ENCODE measurements around the gene PHYHIPL. TPM values are rescaled to one million over a fixed set of nuclear protein-coding genes. Genes with fewer than 3 reads are reported as not detected.

PHYHIPL gene
- total and polyA plus RNA-seq, 8 donors: 0.12 to 5.9 (median 0.35) TPM; not detected in 3

DNA sequence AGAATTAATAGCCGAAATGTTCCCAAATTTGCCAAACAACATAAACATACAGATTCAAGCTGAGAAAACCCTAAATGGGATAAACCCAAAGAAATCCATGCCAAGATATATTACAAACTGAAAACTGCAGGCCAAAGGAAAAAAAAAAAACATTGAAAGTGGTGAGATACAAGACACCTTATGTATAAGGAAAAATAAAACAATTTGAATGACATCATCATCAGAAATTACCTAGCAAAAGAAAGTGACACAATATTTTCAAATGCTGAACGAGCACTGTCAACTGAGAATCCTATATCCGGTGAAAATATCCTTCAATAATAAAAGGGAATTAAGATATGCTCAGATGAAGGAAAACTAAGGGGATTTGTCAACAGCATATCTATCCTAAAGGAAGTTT is 66.5 kb downstream of the PHYHIPL start:
- TF ChIP-seq, protein P1, sequence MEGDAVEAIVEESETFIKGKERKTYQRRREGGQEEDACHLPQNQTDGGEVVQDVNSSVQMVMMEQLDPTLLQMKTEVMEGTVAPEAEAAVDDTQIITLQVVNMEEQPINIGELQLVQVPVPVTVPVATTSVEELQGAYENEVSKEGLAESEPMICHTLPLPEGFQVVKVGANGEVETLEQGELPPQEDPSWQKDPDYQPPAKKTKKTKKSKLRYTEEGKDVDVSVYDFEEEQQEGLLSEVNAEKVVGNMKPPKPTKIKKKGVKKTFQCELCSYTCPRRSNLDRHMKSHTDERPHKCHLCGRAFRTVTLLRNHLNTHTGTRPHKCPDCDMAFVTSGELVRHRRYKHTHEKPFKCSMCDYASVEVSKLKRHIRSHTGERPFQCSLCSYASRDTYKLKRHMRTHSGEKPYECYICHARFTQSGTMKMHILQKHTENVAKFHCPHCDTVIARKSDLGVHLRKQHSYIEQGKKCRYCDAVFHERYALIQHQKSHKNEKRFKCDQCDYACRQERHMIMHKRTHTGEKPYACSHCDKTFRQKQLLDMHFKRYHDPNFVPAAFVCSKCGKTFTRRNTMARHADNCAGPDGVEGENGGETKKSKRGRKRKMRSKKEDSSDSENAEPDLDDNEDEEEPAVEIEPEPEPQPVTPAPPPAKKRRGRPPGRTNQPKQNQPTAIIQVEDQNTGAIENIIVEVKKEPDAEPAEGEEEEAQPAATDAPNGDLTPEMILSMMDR (IDR thresholded peaks at IDR 0.05): no peak
- no peak for TF ChIP-seq POLR2AphosphoS5 (IDR thresholded peaks at IDR 0.05)
- no peak for TF ChIP-seq POLR2A (IDR thresholded peaks at IDR 0.05)
- no peak for TF ChIP-seq EP300 (IDR thresholded peaks at IDR 0.05)
- Histone ChIP-seq H3K27me3 (no peaks in the 10 kb centered on the region), H3K4me1 (peaks cover 0 to 5% (median 0%) of the 10 kb centered on the region in 4 donors), H3K9me3 (no peaks in the 10 kb centered on the region), H3K27ac (no peak overlapping the region), H3K4me3 (no peak overlapping the region), H3K36me3 (peaks cover 0 to 4% (median 0%) of the 10 kb centered on the region in 4 donors)
- intact Hi-C loops (cut with DNase I; ENCODE audit: low total_unique reads): loop anchor here (10.0 kb wide), 1 partner anchor 382 kb away; no protein-coding TSS in a partner anchor
- DNase-seq: no peak
- WGBS, 5 donors: 88 to 95% (median 92%) methylated on average over 3 of the region's 3 CpGs

DNA sequence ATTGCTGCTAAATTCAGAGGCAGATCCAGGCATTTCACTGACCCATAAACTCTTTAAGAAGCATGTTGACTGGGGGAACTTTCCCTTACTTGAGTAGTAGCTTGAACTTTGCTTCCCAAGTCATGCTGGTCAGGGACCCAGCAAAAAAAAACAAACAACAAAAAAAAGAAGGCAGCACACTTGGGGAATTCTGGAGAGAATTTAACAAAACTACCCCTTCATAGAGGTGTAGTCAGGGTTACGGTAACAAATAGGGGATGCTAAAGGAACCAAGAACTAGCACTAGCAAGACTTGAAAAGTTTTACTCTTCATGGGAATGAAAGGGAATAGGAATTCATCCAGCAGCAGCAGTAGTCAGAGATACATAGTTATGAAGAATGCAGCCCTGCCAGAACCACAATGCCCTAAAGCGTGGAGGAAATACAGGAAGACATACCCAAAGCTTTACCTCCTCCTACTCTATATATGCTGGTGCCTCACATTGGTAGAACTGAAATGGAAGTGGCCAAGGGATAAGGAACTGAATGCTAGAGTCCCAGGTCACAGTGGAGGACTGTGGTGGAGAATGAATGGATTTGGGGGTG is 67.3 kb downstream of the PHYHIPL start:
- TF ChIP-seq POLR2A (IDR thresholded peaks at IDR 0.05) (no peak), POLR2AphosphoS5 (IDR thresholded peaks at IDR 0.05) (no peak), EP300 (IDR thresholded peaks at IDR 0.05) (no peak)
- TF ChIP-seq, protein P1 (IDR thresholded peaks at IDR 0.05): no peak
- H3K27me3 ChIP-seq: no peaks in the 10 kb centered on the region
- H3K4me1 ChIP-seq: peaks cover 0 to 5% (median 0%) of the 10 kb centered on the region in 4 donors
- no peaks in the 10 kb centered on the region for H3K9me3 ChIP-seq
- intact Hi-C loops (cut with DNase I; ENCODE audit: low total_unique reads): loop anchor here (10.0 kb wide), 1 partner anchor 381 kb away; no protein-coding TSS in a partner anchor
- peaks cover 0 to 4% (median 0%) of the 10 kb centered on the region in 4 donors for H3K36me3 ChIP-seq
- H3K27ac ChIP-seq: no peak overlapping the region
- no peak for DNase-seq
- H3K4me3 ChIP-seq: no peak overlapping the region
- WGBS, 5 donors: 85 to 95% (median 93%) methylated on average over 2 of the region's 2 CpGs

DNA sequence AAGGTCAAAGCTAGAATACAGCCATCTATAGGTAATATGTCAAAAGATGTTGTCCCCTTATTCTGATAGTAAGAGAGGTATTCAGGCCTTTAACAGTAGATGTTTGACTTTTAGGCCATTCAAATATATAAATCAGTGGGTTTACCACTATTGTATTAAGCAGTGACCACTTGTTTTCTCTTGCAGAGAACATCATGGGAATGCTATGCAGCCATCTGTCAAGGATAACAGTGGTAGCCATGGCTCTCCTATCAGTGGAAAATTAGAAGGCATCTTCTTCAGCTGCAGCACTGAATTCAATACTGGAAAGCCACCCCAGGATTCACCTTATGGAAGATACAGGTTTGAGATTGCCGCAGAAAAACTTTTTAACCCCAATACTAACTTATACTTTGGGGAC is 68.4 kb downstream of the PHYHIPL start:
- no peak overlapping the region for H3K4me3 ChIP-seq
- no peak for DNase-seq
- intact Hi-C loops (cut with DNase I; ENCODE audit: low total_unique reads): loop anchor here (10.0 kb wide), 1 partner anchor 380 kb away; no protein-coding TSS in a partner anchor
- H3K27ac ChIP-seq: no peak overlapping the region
- peaks cover 0 to 5% (median 0%) of the 10 kb centered on the region in 4 donors for H3K4me1 ChIP-seq
- WGBS, 5 donors: 93 to 100% (median 96%) methylated on average over 1 of the region's 1 CpG
- H3K36me3 ChIP-seq: peaks cover 0 to 4% (median 0%) of the 10 kb centered on the region in 4 donors
- TF ChIP-seq POLR2AphosphoS5 (IDR thresholded peaks at IDR 0.05) (no peak), POLR2A (IDR thresholded peaks at IDR 0.05) (no peak), EP300 (IDR thresholded peaks at IDR 0.05) (no peak)
- TF ChIP-seq, protein P1 (IDR thresholded peaks at IDR 0.05): no peak
- H3K27me3 ChIP-seq: no peaks in the 10 kb centered on the region
- H3K9me3 ChIP-seq: no peaks in the 10 kb centered on the region

DNA sequence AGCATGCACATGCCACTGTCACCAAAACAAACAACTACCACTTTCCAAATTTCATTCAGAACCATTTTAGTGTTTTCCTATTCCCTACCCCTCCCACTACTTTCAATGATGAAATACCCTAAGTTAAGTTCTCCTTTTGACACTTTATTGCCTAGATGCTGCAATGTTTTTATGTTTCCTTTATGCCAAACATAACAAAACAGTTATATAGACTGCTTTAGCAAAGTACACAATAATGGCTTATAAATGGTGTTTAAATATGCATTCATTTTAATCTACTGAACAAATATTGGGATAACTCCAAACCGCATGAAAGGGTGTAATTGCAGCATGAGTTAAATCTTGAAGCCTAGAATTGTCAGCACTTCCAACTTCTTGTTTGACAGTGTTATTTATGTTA is 69.2 kb downstream of the PHYHIPL start:
- no peak for DNase-seq
- Histone ChIP-seq H3K36me3 (peaks cover 0 to 4% (median 0%) of the 10 kb centered on the region in 4 donors), H3K4me1 (peaks cover 0 to 1% (median 0%) of the 10 kb centered on the region in 4 donors), H3K4me3 (no peak overlapping the region), H3K27me3 (no peaks in the 10 kb centered on the region), H3K9me3 (no peaks in the 10 kb centered on the region), H3K27ac (no peak overlapping the region)
- TF ChIP-seq POLR2AphosphoS5 (IDR thresholded peaks at IDR 0.05): no peak
- no peak for TF ChIP-seq POLR2A (IDR thresholded peaks at IDR 0.05)
- TF ChIP-seq, protein P1 (IDR thresholded peaks at IDR 0.05): no peak
- TF ChIP-seq EP300 (IDR thresholded peaks at IDR 0.05): no peak
- 20 to 67% (median 37%) methylated on average over 1 of the region's 1 CpG for WGBS, 5 donors
- intact Hi-C loops (cut with DNase I; ENCODE audit: low total_unique reads): loop anchor here (10.0 kb wide), 1 partner anchor 379 kb away; no protein-coding TSS in a partner anchor

Data from stomach (tissue), 9 donors.